BLaER1 treated with 17β-estradiol and CSF1 and Interleukin-3, amounts not matched to agents 10 nM and 100 nM (cell line): Measurements from ENCODE around the gene TBC1D14.

Source experiments
- H3K27ac ChIP-seq, 11 experiments: shearing (Covaris generic); formaldehyde crosslinking; 2 replicates each; pipeline ENCODE4 v1.8.1; 2022
- H3K27me3 ChIP-seq, 11 experiments: shearing (Covaris generic); formaldehyde crosslinking; 2 replicates each; pipeline ENCODE4 v1.8.1; 2022
- H3K36me3 ChIP-seq, 11 experiments: shearing (Covaris generic); formaldehyde crosslinking; 2 replicates each; pipeline ENCODE4 v1.8.1; 2022
- H3K4me1 ChIP-seq, 10 experiments: shearing (Covaris generic); formaldehyde crosslinking; 2 replicates each; pipeline ENCODE4 v1.8.1; 2022
- H3K4me2 ChIP-seq, 11 experiments: shearing (Covaris generic); formaldehyde crosslinking; 2 replicates each; pipeline ENCODE4 v1.8.1; 2022
- H3K4me3 ChIP-seq, 10 experiments: shearing (Covaris generic); formaldehyde crosslinking; 2 replicates each; pipeline ENCODE4 v1.8.1; 2022
- H3K9ac ChIP-seq, 11 experiments: shearing (Covaris generic); formaldehyde crosslinking; 2 replicates each; pipeline ENCODE4 v1.8.1; 2022
- H3K9me3 ChIP-seq, 11 experiments: shearing (Covaris generic); formaldehyde crosslinking; replicated peaks in 1 of 11; 2 replicates each; pipeline ENCODE4 v1.8.1; 2022
- H4K20me1 ChIP-seq, 11 experiments: shearing (Covaris generic); formaldehyde crosslinking; 2 replicates each; pipeline ENCODE4 v1.8.1; 2022
- Cebpa-rat ChIP-seq, 11 experiments: shearing (Covaris generic); IDR thresholded peaks; 2 replicates each; pipeline ENCODE4 v1.8.1; 2022

The TBC1D14 gene

GRCh38 chr4:7045961-7046921 is 136.6 kb downstream of the TBC1D14 start:
- peak overlapping the region in 8 of 11 experiments; percentile 81 to 94 (median 88); a peak in 16 of 22 replicates for H3K27ac ChIP-seq
- H3K27me3 ChIP-seq, result peaks cover 0 to 13% (median 8%) of the 10 kb centered on the region in 11 experiments; a peak in 12 of 22 replicates
- peak in 7 of 11 experiments; percentile 31 to 85 (median 60); a peak in 10 of 22 replicates for TF ChIP-seq Cebpa-rat (IDR thresholded peaks at IDR 0.05)
- H4K20me1 ChIP-seq, result peaks cover 69 to 88% (median 83%) of the 10 kb centered on the region in 11 experiments
- no peaks in the 10 kb centered on the region for H3K9me3 ChIP-seq
- H3K4me2 ChIP-seq, result peak overlapping the region; percentile 85 to 100 (median 98)
- peak overlapping the region; percentile 26 to 99 (median 97); a peak in 19 of 20 replicates for H3K4me3 ChIP-seq
- H3K9ac ChIP-seq, result peak overlapping the region; percentile 12 to 98 (median 91); a peak in 19 of 22 replicates
- peaks cover 48 to 86% (median 79%) of the 10 kb centered on the region in 10 experiments for H3K4me1 ChIP-seq
- peaks cover 0 to 24% (median 16%) of the 10 kb centered on the region in 11 experiments; a peak in 16 of 22 replicates for H3K36me3 ChIP-seq

DNA sequence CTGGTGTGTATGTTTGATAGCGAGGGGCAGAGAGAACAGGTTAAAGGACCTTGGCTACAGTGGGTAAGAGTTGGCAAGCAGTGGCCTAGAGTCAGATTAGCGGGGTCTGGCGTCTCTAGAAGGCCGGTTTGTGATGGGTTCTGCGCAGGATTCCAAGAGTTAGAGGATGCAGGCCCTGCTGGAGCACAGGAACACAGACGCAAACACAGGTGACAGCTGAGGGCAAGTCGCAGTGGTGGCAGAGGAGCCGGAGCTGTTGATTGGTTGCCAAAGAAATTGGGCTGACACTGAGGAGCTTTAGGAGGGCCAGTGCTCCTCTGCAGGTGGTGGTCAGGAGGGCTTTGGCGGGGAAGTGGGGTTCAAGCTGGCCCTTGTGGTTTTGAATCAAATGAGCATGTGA is 137.3 kb downstream of the TBC1D14 start:
- Histone ChIP-seq H3K27ac (peak overlapping the region in 8 of 11 experiments; percentile 56 to 91 (median 88); a peak in 15 of 22 replicates), H3K4me1 (peaks cover 45 to 88% (median 80%) of the 10 kb centered on the region in 10 experiments), H3K4me3 (peak overlapping the region in 8 of 10 experiments; percentile 95 to 99 (median 98); a peak in 9 of 20 replicates), H3K9me3 (no peaks in the 10 kb centered on the region), H3K36me3 (peaks cover 0 to 28% (median 19%) of the 10 kb centered on the region in 11 experiments; a peak in 18 of 22 replicates), H3K9ac (peak overlapping the region; percentile 12 to 96 (median 90); a peak in 18 of 22 replicates), H4K20me1 (peaks cover 76 to 91% (median 85%) of the 10 kb centered on the region in 11 experiments), H3K4me2 (peak overlapping the region; percentile 85 to 100 (median 98)), H3K27me3 (peaks cover 0 to 6% (median 2%) of the 10 kb centered on the region in 11 experiments; a peak in 11 of 22 replicates)
- no peak for TF ChIP-seq Cebpa-rat (IDR thresholded peaks at IDR 0.05)

DNA sequence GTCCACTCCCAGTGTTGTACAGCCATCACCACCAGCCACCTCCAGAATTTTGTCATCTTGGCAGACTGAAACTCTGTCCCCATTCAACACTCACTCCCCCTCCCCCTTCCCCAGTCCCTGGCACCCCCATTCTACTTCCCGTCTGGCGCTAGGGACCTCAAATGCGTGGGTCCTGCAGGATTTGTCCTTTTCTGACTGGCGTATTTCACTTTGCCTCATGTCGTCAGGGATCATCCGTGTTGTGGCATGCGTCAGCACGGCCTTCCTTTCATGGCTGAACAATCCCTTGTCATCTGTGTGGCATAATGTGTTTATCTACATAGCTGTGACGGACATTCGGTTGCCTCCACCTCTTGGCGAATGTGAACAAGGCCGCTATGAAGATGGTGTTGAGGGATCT is 139.0 kb downstream of the TBC1D14 start:
- peaks cover 93 to 100% (median 100%) of the 10 kb centered on the region in 11 experiments for H4K20me1 ChIP-seq

GRCh38 chr4:7049295-7049694 is 139.7 kb downstream of the TBC1D14 start:
- no peak overlapping the region for H3K27ac ChIP-seq
- peaks cover 96 to 100% (median 100%) of the 10 kb centered on the region in 11 experiments for H4K20me1 ChIP-seq
- H3K27me3 ChIP-seq, result peaks cover 0 to 3% (median 0%) of the 10 kb centered on the region in 11 experiments; a peak in 2 of 22 replicates
- no peaks in the 10 kb centered on the region for H3K9me3 ChIP-seq
- peak overlapping the region in 8 of 11 experiments; percentile 14 to 91 (median 34); a peak in 10 of 22 replicates for H3K4me2 ChIP-seq
- H3K4me3 ChIP-seq, result no peak overlapping the region
- peak overlapping the region in 1 of 11 experiments; percentile 7; a peak in 2 of 22 replicates for H3K9ac ChIP-seq
- H3K36me3 ChIP-seq, result peaks cover 7 to 43% (median 28%) of the 10 kb centered on the region in 11 experiments
- peaks cover 63 to 100% (median 96%) of the 10 kb centered on the region in 10 experiments for H3K4me1 ChIP-seq
- no peak for TF ChIP-seq Cebpa-rat (IDR thresholded peaks at IDR 0.05)

More for the DNA sequence above, 139.0 kb downstream of the TBC1D14 start:
- H3K36me3 ChIP-seq, result peaks cover under 1 to 36% (median 22%) of the 10 kb centered on the region in 11 experiments; a peak in 18 of 22 replicates
- peaks cover 59 to 97% (median 93%) of the 10 kb centered on the region in 10 experiments for H3K4me1 ChIP-seq
- peak overlapping the region in 3 of 11 experiments; percentile 31 to 91 (median 88); a peak in 2 of 22 replicates for H3K4me2 ChIP-seq
- no peak for TF ChIP-seq Cebpa-rat (IDR thresholded peaks at IDR 0.05)
- no peak overlapping the region for H3K27ac ChIP-seq
- no peak overlapping the region for H3K4me3 ChIP-seq
- peaks cover 0 to 3% (median 0%) of the 10 kb centered on the region in 11 experiments; a peak in 2 of 22 replicates for H3K27me3 ChIP-seq
- no peak overlapping the region for H3K9ac ChIP-seq
- H3K9me3 ChIP-seq, result no peaks in the 10 kb centered on the region

DNA sequence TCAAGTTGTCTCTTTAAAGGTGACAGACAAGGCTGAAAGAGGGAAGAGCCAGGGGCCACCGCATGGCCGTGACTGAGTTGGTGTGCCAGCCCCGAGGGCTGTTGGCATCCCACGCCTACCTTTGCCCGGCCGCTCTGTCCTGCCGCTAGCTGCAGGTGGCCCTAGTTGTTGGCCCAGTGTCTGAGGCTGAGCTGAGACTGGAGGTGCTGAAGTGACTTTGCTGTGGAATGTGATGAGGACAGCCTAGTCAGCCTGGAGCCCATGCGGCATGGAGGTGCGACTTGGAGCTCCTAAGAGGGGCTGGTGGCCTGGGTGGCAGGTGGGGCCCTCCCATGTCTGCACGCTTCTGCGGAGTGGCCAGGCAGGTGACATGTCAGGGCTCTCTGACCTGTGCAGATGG is 140.1 kb downstream of the TBC1D14 start:
- H3K4me3 ChIP-seq, result no peak overlapping the region; a peak in 1 of 20 replicates

GRCh38 chr4:7050481-7051143 is 141.0 kb downstream of the TBC1D14 start:
- no peak overlapping the region for H3K4me3 ChIP-seq
- peaks cover 20 to 56% (median 40%) of the 10 kb centered on the region in 11 experiments for H3K36me3 ChIP-seq
- TF ChIP-seq Cebpa-rat (IDR thresholded peaks at IDR 0.05), result no peak
- peaks cover 63 to 100% (median 96%) of the 10 kb centered on the region in 10 experiments for H3K4me1 ChIP-seq
- H3K9me3 ChIP-seq, result no peaks in the 10 kb centered on the region
- H3K27me3 ChIP-seq, result peaks cover 0 to 3% (median 0%) of the 10 kb centered on the region in 11 experiments; a peak in 2 of 22 replicates
- H3K27ac ChIP-seq, result no peak overlapping the region
- peaks cover 97 to 100% (median 100%) of the 10 kb centered on the region in 11 experiments for H4K20me1 ChIP-seq
- peak overlapping the region in 1 of 11 experiments; percentile 22; a peak in 1 of 22 replicates for H3K9ac ChIP-seq
- H3K4me2 ChIP-seq, result peak overlapping the region in 9 of 11 experiments; percentile 23 to 91 (median 35); a peak in 17 of 22 replicates

More for the DNA sequence above, 140.1 kb downstream of the TBC1D14 start:
- no peak for TF ChIP-seq Cebpa-rat (IDR thresholded peaks at IDR 0.05)
- peak overlapping the region in 2 of 11 experiments; percentile 7 to 8; a peak in 2 of 22 replicates for H3K9ac ChIP-seq
- no peak overlapping the region for H3K27ac ChIP-seq
- H3K9me3 ChIP-seq, result no peaks in the 10 kb centered on the region
- peaks cover 98 to 100% (median 100%) of the 10 kb centered on the region in 11 experiments for H4K20me1 ChIP-seq
- H3K36me3 ChIP-seq, result peaks cover 12 to 47% (median 33%) of the 10 kb centered on the region in 11 experiments
- H3K4me1 ChIP-seq, result peaks cover 63 to 100% (median 96%) of the 10 kb centered on the region in 10 experiments
- peak overlapping the region in 9 of 11 experiments; percentile 23 to 91 (median 35); a peak in 17 of 22 replicates for H3K4me2 ChIP-seq
- peaks cover 0 to 3% (median 0%) of the 10 kb centered on the region in 11 experiments; a peak in 2 of 22 replicates for H3K27me3 ChIP-seq

DNA sequence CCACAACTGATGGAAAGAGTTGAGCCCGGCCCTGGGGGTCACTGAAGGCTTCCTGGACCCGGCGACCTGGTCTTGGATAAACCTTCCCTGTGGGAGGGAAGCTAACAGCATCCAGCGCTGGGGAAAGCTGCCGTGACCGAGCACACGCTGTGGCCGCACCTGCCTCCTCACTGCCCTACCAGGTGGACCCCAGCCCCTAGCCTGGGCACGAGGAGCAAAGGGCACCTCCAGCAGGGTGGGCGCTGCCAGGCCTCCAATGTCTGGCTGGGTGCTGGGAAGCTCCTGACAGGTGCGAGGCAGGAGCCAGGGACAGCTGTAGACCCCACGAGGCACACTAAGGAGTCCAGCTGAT is 141.5 kb downstream of the TBC1D14 start:
- no peak overlapping the region for H3K27ac ChIP-seq
- peaks cover 96 to 100% (median 100%) of the 10 kb centered on the region in 11 experiments for H4K20me1 ChIP-seq
- peak overlapping the region in 8 of 11 experiments; percentile 18 to 91 (median 42); a peak in 14 of 22 replicates for H3K4me2 ChIP-seq
- H3K9ac ChIP-seq, result peak overlapping the region in 1 of 11 experiments; percentile 22; a peak in 1 of 22 replicates
- H3K9me3 ChIP-seq, result no peaks in the 10 kb centered on the region
- TF ChIP-seq Cebpa-rat (IDR thresholded peaks at IDR 0.05), result no peak
- no peak overlapping the region for H3K4me3 ChIP-seq
- peaks cover 26 to 61% (median 45%) of the 10 kb centered on the region in 11 experiments for H3K36me3 ChIP-seq
- H3K27me3 ChIP-seq, result peaks cover 0 to 3% (median 0%) of the 10 kb centered on the region in 11 experiments; a peak in 2 of 22 replicates
- H3K4me1 ChIP-seq, result peaks cover 61 to 97% (median 94%) of the 10 kb centered on the region in 10 experiments
